Measurements from ENCODE around the gene RAC2.
A peak's percentile ranks its signal among the peaks of the same experiment; 100 is the strongest.

RAC2 gene

GRCh38 chr22:37267661-37268413, 23.8 kb upstream of the RAC2 start:
- H3K4me3 ChIP-seq (ENCODE audit: low read depth, low read length): no peak overlapping the region; the same call in 1 of the 2 replicates
- TF ChIP-seq CTCF (IDR thresholded peaks at IDR 0.05; ENCODE audit: low read depth, low read length): no peak

- peak; percentile 98 for TF ChIP-seq CTCF (IDR thresholded peaks at IDR 0.05; ENCODE audit: low read depth, low read length)
- H3K4me3 ChIP-seq (ENCODE audit: low read depth, low read length): peak overlapping the region; percentile 52
Measured at GRCh38 chr22:37267135-37267587, 23.1 kb upstream of the RAC2 start.

GRCh38 chr22:37266581-37267134, 22.6 kb upstream of the RAC2 start:
- no peak for TF ChIP-seq CTCF (IDR thresholded peaks at IDR 0.05; ENCODE audit: low read depth, low read length)
- peak overlapping the region; percentile 52 for H3K4me3 ChIP-seq (ENCODE audit: low read depth, low read length)

- no peak for TF ChIP-seq CTCF (IDR thresholded peaks at IDR 0.05; ENCODE audit: low read depth, low read length)
- H3K4me3 ChIP-seq (ENCODE audit: low read depth, low read length): no peak overlapping the region
Measured at GRCh38 chr22:37263966-37264887, 20.2 kb upstream of the RAC2 start.

- H3K4me3 ChIP-seq (ENCODE audit: low read depth, low read length): no peak overlapping the region
- TF ChIP-seq CTCF (IDR thresholded peaks at IDR 0.05; ENCODE audit: low read depth, low read length): no peak
Measured at GRCh38 chr22:37262346-37262745, 18.3 kb upstream of the RAC2 start.

- H3K4me3 ChIP-seq (ENCODE audit: low read depth, low read length): no peak overlapping the region
- TF ChIP-seq CTCF (IDR thresholded peaks at IDR 0.05; ENCODE audit: low read depth, low read length): peak; percentile 89
Measured at GRCh38 chr22:37260901-37261336, 16.9 kb upstream of the RAC2 start.
